ENCODE data around the gene CAMK2B.

CAMK2B gene

GRCh38 chr7:44225566-44226395, 99.6 kb downstream of the CAMK2B start:
- no peak for DNase-seq

DNA sequence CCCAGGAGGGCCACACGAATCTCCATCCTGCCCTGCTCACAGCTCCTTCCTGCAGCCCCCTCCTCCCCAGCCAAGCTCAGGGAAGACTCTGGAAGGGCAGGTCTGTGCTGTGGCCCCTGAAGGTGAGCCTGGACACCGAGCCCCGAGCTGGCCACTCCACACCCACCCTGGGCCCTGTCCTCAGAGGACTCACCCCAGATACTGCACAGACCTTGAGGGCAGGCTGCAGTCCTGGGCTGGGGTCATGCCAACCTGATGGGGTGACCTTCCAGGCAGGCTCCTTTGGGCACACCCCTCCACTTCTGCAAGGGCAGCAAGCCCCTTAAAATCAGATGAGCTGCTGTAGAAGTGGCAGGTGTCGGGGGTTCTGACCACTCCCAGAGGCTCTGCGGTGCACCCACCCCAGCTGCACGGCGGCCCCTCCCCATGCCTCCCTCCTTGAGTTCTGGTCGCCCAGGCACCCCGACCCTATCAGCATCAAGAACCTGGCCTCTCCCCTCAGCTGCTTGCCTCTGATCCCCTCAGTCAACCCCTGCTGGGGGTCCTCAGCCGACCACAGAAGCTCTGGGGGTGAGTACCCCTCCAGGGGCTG, 100.3 kb downstream of the CAMK2B start:
- no peak for DNase-seq

DNA sequence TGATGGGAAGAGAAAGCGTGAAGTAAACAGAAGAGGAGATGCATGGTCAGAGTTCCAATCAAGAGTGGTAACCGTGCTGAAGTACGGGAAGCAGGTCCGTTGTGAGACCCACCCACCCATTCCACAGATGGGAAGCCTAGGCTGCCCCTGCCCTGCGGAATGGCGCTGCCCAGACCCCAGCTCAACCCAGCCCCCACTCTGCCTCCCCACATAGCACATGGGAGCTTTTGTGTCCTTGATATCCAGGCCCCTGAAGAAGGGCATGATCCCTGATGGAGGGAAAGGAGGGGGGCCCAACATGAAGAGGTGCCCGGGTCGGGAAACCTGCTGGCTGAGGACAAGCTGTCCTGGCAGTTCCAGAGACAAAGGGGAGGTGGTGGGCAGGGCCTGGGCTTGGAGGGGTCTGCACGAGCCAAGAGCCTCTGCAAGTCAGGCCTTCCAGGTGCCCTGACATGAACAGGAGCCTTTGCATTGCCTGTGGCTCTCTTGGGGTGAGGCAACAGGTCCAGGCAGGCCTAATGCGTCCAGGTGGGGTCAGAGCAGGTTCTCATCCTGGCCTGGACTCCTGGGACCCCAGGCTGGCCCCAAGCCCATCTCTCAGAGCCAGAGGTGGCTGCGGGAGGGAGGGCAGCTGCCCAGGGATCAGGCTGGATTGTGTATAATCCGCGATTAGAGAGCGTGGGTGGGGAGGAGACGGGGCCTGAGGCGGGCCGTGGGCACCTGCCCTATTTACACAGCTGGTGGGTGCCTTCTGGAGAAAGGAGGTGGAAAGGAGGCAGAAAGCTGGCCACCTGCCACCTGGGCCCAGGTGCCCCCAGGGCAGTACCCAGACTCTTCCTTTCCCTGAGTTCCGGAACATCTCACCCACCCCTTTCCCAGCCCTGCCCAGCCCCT, 101.1 kb downstream of the CAMK2B start:
- no peak for DNase-seq

DNA sequence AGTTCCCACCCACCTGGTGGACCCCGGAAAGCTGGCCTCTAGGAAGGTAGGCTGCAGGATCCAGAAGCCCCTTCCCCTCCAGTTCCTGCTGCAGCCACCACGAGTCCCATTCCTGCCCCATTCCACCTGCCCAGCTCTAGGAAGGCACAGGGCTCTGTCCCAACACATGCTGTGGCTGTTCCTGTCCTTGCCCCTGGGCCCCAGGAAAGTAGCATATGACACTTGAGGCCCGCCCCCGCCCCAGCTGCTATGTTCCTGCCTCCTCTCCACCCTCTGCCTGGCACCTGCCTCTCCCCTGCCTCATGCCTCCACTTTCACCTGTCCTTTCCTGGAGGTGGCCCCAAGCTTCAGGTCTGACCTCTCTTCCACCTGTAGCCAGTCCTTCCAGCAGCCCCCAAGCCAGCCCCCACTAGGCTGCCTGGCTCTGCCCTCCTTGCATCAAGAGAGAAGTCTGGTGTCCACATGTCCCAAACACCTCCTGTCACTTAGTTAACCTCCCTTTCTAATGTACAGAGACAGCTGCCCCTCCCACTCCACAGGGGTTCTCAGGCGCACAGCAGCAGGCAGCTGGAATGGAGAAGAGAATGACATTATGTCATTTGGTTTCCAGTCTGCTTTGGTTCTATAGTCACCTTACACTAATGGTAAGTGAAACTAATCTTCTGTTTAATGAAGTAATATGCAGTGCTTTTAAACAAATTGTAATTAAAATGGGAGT, 101.9 kb downstream of the CAMK2B start:
- no peak for DNase-seq

DNA sequence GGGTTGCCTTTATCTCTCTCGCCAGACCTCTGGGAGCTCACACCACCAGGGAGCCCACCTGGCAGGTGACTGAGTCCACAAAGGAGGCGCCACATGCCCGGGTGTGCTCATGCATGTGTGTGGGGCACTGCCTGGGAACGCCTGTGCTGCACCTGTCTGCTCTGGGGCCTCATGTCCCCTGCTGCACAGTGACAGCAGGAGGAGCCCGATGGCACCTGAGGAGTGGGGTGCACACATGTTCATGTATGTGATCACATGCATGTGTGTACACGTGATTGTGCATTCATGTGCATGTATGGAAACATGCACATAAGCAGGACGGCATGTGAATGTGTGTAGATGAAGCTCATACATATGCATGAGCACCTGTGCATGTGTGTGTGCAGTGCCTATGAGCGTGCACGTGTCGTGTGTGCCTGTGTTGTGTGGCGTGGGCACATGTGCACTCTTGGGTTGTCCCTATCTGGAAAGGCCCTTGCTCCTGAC, 102.6 kb downstream of the CAMK2B start:
- no peak for DNase-seq

DNA sequence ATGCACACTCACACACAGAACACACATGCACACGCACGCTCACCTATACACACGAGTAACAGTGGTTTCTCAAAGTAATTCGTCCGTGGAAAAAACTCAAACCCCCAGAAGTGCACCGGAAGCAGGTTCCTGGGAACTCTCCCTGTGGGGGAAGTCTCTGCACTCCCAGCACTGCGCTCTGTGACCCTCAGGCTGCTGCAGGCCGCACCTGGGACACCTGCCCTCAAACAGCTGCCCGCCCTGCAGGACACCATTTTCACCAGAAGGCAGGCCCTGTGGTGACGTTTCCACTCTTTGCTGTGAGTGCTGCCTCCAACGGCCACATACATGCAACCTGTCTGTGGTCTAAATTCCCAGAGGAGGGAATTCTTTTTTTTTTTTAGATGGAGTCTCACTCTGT, 103.3 kb downstream of the CAMK2B start:
- no peak for DNase-seq

DNA sequence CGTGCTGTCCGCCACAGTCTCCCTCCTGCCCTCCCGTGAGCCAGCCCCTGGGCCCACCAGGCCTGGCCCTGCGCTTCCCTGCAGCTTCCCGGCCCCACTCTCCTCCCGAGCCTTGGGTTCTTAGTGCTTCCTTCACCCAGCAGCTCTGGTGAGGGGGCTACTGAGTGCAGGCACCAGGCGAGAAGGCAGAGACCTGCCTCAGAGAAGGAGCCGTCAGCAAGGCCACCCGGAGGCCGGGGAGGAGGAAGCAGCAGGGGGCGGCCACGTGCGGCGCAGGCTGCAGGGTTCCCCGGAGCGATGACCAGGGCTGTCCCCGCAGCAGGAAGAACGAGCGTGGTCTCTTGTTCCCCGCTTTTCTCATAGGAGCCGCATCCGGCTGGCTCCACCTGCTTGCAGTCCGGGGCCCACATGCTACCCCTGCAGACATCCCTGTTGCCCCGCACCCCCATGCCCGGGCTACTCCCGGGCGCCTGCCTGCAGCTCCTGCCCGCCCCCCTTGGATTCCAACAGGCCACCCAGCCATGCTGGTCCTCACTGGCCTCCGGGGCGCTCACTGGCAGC, 104.1 kb downstream of the CAMK2B start:
- no peak for DNase-seq

DNA sequence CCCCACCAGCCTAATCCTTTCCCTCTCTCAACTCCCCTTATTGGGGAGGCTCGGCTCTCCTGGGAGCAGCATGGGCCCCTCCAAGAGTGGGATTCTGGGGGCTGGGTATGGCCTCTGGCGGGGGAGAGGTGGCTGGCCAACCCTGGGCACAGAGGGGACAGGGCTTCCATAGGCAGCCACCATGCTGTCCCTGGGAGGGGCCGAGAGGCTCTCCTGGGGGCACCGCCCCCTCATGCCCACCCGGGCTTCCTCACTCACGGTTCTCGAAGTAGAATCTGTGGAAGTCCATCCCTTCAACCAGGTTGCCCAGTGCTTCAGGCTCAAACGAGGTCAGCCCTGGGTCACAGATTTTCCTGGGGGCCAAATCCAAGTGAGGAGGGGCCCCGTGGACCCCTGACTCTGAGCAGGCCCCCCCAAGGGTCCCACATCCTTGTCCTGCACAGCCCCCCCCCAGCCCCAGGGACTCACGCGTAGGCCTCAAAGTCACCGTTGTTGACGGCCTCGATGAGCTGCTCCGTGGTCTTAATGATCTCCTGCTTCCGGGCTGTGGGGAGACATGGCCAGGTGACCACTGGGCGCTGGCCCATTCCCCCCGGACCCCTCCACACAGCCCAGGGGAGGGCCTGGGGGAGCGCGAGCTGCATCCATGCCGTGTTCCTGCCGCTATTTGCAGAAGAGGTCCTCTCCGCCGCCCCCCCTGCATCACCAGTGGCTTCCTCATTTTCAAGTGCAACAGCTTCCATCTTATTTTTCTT, 104.9 kb downstream of the CAMK2B start:
- no peak for DNase-seq

- no peak for DNase-seq
These were observed 105.4 kb downstream of the CAMK2B start for GRCh38 chr7:44220046-44220357.

- DNase-seq = no peak
These were observed 105.9 kb downstream of the CAMK2B start for GRCh38 chr7:44219371-44220045.

GRCh38 chr7:44218418-44219201, 106.8 kb downstream of the CAMK2B start:
- DNase-seq = no peak

DNA sequence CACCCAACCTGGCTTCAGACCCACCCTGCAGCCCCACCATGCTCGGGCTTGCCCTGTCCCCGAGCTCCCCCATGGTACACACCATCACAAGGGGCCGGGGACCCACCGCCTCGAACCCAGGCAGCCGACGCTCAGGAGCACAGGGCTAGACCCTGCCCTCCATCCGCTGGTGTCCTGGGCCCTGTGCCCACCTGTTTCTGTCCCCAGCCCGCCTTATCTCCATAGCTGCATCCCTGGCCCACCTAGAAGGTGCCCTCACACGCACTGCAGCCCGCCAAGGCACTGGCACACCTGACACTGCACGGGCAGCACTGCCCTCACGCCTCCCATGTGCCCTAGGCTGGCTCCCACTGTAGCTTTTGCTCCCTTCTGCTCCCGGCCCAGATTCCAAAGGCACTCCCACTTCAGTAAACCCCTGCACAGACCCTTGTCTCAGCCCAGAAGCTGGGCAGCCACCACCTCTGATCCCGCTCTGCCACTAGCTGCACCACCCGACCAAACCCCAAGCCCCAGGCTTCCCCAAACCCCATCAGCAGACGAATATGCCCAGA, 107.5 kb downstream of the CAMK2B start:
- DNase-seq = no peak

GRCh38 chr7:44217223-44217714, 108.1 kb downstream of the CAMK2B start:
- no peak for DNase-seq

DNA sequence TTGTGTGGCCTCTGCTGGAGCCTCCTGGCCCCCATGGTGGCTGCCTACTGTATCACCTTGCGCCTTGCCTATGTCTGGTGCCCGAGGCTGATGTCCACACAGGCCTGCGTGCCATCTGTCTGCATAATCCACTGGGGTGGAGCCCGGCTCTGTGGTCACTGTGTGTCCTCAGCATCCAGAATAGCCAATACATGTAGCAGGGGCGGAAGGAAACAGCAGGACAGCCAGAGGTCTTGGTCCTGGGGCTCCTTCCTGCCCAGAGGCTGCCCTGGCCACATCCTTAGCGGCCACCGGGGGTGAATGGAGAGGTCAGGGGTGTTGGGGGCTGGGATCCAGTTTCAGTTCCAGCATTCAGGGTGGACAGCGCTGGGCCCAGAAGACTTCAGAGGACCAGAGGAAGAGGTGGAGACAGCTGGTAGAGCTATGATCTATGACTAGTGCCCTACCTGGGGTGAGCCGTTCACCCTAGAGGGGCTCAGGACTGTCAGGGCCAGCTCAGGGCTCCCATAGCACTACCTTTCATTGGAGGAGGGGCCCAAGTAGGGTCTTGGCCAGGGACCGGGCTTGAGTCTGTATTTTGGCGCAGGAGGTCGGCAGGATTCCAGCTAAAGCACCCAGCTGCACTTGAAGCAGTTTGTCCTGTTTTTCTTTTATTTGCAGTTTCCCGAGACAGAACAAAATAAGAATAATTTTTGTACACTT, 108.7 kb downstream of the CAMK2B start:
- DNase-seq = no peak

DNA sequence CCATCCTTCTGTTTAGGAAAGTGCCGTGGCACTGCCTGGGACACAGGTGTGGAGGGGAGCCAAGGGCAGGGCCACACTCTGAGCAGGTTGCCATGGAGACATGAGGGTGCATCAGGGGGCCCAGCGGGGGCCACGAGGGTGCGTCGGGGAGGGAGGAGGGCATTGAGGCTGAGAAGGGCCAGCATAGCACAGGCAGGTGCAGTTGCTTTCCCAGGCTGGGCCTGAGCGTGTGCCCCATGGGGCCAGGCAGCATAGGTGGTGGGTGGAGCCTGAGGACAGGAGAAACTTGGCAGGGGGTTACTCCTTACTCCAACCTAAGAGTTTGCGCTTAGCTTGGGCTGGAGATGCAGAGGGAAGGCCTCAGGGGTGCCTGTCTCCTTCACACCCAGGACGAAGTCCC, 109.4 kb downstream of the CAMK2B start:
- no peak for DNase-seq

DNA sequence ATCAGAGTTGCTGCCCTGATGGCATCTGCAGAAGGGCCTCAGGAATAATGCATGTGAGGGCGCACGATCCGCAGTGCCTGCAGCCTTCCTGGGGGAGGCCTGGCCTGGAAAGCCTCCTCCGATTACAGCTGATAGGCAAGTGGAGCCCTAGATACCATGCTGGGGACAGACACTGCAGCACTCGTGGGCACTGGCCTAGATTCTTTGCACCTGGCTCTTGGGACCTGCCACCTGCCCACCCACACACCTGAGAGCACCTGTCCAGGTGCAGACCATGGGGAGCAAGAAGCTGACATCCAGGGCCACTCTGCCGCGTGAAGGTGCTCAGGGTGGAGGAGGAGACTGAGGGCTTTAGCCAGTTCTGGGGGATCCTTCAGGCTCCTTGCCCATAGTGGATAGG, 109.9 kb downstream of the CAMK2B start:
- DNase-seq = no peak

- no peak for DNase-seq
These were observed 111.5 kb downstream of the CAMK2B start for GRCh38 chr7:44213877-44214388.

DNA sequence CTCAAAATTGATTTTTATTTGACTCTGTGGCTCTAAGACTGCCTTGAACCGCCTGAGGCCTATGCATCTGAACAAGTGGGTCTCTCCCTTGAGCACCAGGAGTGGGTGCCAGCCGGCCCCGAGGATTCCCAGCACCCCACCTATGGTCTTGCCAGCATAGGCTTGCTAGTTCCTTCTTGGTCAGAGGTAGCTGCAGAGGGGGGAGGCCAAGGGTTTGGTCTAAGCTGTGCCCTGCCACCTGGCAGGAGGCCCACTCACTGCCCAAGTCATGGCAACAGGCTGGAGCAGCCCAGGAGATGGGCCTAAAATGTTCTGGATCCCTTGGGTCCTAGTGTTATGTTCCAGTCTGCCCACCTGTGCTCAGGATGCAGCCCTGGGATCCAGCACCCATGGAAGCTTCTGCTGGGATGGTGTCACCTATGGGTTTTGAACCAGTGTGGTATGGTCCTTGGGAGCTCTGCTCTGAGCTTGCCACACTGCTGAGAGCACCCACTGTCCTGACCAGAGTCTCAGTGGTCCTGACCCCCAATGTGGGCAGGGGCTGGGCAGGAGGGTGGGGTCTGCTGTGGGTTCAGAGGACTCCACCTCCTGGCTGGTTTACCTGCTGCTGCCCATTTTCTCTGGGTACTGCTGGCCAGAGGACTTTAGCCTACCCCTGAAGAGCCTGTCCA, 112.1 kb downstream of the CAMK2B start:
- no peak for DNase-seq
